Endodermal cell (in vitro differentiated cells): Measurements from ENCODE around the gene RNGTT. TPM values are rescaled to one million over a fixed set of nuclear protein-coding genes. Genes with fewer than 3 reads are reported as not detected.
A peak's percentile ranks its signal among the peaks of the same experiment; 100 is the strongest.

Experiments
- DNase-seq: peaks from one replicate; pipeline ENCODE4 v3.0.0-alpha.2; 2017
- H3K27ac ChIP-seq: 2 replicates; pipeline ENCODE4 v1.5.1; 2013; ENCODE audit warnings: mild to moderate bottlenecking, low read depth, low read length, moderate library complexity
- H3K27me3 ChIP-seq: 2 replicates; pipeline ENCODE4 v1.6.1; 2013; ENCODE audit warnings: mild to moderate bottlenecking, low read length, moderate library complexity; ENCODE audit not compliant: insufficient read depth, control insufficient read depth, poor library complexity, severe bottlenecking
- H3K36me3 ChIP-seq: 2 replicates; pipeline ENCODE4 v1.7.0; 2013; ENCODE audit warnings: mild to moderate bottlenecking, low read length, moderate library complexity; ENCODE audit not compliant: control insufficient read depth, insufficient read depth
- H3K4me1 ChIP-seq: one replicate; pipeline ENCODE4 v1.7.0; 2013; ENCODE audit warnings: low read length; ENCODE audit not compliant: control insufficient read depth, insufficient read depth
- H3K4me3 ChIP-seq: 2 replicates; pipeline ENCODE4 v1.5.1; 2013; ENCODE audit warnings: mild to moderate bottlenecking, low read length, moderate library complexity
- H3K9ac ChIP-seq: 2 replicates; pipeline ENCODE4 v1.6.1; 2013; ENCODE audit warnings: mild to moderate bottlenecking, low read length, moderate library complexity; ENCODE audit not compliant: poor library complexity, severe bottlenecking; ENCODE audit errors: extremely low read depth
- H3K9me3 ChIP-seq: 2 replicates; pipeline ENCODE4 v1.6.1; 2013; ENCODE audit warnings: mild to moderate bottlenecking, low read length, moderate library complexity; ENCODE audit not compliant: control insufficient read depth
- H3K27ac Mint-ChIP-seq: 2 replicates; pipeline ENCODE4 v1.8.0; 2020; ENCODE audit warnings: mixed read lengths
- H3K27me3 Mint-ChIP-seq: 2 replicates; pipeline ENCODE4 v1.8.0; 2021; ENCODE audit warnings: mild to moderate bottlenecking, mixed read lengths; ENCODE audit not compliant: insufficient read depth
- H3K36me3 Mint-ChIP-seq: 2 replicates; pipeline ENCODE4 v1.8.0; 2020; ENCODE audit warnings: low read depth, mixed read lengths
- H3K4me1 Mint-ChIP-seq: 2 replicates; pipeline ENCODE4 v1.8.0; 2020; ENCODE audit warnings: mixed read lengths
- H3K4me3 Mint-ChIP-seq: 2 replicates; pipeline ENCODE4 v1.8.0; 2020; ENCODE audit warnings: mild to moderate bottlenecking, moderate library complexity, mixed read lengths
- H3K9me3 Mint-ChIP-seq: 2 replicates; pipeline ENCODE4 v1.8.0; 2020; ENCODE audit warnings: mild to moderate bottlenecking, mixed read lengths
- WGBS, 2 experiments: methylation state at CpG; one replicate each; pipeline versions ENCODE4 v1.1.5 to v1.1.7; 2013; ENCODE audit warnings: missing lambda C conversion rate in 2 of 2, mixed read lengths in 1 of 2; ENCODE audit not compliant: insufficient coverage in 1 of 2, insufficient read length in 1 of 2; 5-methylcytosine and 5-hydroxymethylcytosine counted together
- total RNA-seq, 2 donors: library from RNA; stranded (reverse); fragmentation: NEBNext Ultra II Directional in 1 of 2; extraction: Animal tissue kit (Norgen Biotek cat#: 25700) in 1 of 2; gene quantifications; 2 replicates in 1 of 2; 3 replicates in 1 of 2; pipeline ENCODE4 v1.2.1, GENCODE V29; 2021
- TF ChIP-seq, protein P1 (sequence below): fragments of 200-600 bp; sonication (generic); conservative IDR thresholded peaks from 2 replicates; pipeline ENCODE4 v1.5.0; 2021; ENCODE audit warnings: antibody characterized with exemption, mild to moderate bottlenecking

RNGTT gene
- total RNA-seq, 2 donors from 2014 or later = 21.5 to 28.7 TPM

DNA sequence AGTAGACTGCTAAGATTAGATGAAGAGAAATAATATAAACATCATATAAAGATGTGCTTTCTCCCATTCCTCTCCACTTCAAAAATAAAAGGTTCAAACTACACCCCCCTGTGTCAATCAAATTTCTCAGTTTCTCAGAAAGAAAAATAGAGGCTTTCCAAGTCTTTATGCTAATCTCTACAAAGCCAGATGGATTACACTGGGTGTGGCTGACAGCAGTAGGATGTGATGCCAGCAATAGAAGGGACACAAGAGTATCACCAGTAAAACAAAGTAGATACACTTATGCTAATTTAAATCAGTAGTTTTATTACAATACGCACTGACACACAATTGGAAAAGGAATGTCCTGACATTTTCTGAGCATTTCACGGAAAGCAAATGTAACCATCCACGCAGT, 353.4 kb downstream of the RNGTT start:
- Mint-ChIP-seq H3K36me3 (peaks cover 6% of the 10 kb centered on the region), H3K4me3 (no peak overlapping the region), H3K9me3 (peaks cover 5% of the 10 kb centered on the region), H3K27me3 (no peaks in the 10 kb centered on the region), H3K4me1 (peaks cover 14% of the 10 kb centered on the region), H3K27ac (no peak overlapping the region)
- Histone ChIP-seq H3K27ac (no peak overlapping the region), H3K9ac (no peak overlapping the region), H3K27me3 (no peaks in the 10 kb centered on the region), H3K36me3 (no peaks in the 10 kb centered on the region), H3K4me3 (no peak overlapping the region), H3K4me1 (no peaks in the 10 kb centered on the region), H3K9me3 (peaks cover 5% of the 10 kb centered on the region)
- WGBS, 2 experiments = 96 to 100% methylated on average over 2 to 3 of the region's 3 CpGs
- TF ChIP-seq, protein P1, sequence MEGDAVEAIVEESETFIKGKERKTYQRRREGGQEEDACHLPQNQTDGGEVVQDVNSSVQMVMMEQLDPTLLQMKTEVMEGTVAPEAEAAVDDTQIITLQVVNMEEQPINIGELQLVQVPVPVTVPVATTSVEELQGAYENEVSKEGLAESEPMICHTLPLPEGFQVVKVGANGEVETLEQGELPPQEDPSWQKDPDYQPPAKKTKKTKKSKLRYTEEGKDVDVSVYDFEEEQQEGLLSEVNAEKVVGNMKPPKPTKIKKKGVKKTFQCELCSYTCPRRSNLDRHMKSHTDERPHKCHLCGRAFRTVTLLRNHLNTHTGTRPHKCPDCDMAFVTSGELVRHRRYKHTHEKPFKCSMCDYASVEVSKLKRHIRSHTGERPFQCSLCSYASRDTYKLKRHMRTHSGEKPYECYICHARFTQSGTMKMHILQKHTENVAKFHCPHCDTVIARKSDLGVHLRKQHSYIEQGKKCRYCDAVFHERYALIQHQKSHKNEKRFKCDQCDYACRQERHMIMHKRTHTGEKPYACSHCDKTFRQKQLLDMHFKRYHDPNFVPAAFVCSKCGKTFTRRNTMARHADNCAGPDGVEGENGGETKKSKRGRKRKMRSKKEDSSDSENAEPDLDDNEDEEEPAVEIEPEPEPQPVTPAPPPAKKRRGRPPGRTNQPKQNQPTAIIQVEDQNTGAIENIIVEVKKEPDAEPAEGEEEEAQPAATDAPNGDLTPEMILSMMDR = no peak
- no peak for DNase-seq

DNA sequence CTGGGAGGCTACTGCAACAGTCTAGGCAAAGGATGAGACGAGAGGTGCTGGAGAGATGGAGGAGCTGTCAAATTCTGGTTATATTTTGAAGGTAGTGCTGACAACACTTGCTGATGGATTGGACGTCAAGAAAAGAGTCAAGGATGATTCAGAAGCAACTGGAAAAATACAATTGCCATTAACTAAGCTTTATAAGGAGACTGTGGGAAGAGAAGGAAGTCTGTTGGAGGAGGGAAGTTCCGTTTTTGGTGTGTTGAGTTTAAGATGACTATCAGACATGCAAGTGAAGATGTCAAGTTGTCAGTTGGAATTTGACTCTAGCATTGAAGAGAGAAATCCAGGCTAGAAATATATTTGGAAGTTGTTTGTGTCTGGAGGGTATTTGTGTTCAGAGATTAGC, 358.1 kb downstream of the RNGTT start:
- Histone ChIP-seq H3K4me1 (peaks cover 2% of the 10 kb centered on the region), H3K36me3 (no peaks in the 10 kb centered on the region), H3K9me3 (peaks cover 5% of the 10 kb centered on the region), H3K27ac (no peak overlapping the region), H3K4me3 (no peak overlapping the region), H3K9ac (no peak overlapping the region), H3K27me3 (no peaks in the 10 kb centered on the region)
- DNase-seq = no peak
- Mint-ChIP-seq H3K9me3 (peaks cover 5% of the 10 kb centered on the region), H3K27me3 (no peaks in the 10 kb centered on the region), H3K27ac (no peak overlapping the region), H3K4me3 (no peak overlapping the region), H3K4me1 (peaks cover 8% of the 10 kb centered on the region), H3K36me3 (no peaks in the 10 kb centered on the region)
- WGBS, 2 experiments = 93 to 94% methylated on average over 3 of the region's 3 CpGs
- TF ChIP-seq, protein P1 = no peak

DNA sequence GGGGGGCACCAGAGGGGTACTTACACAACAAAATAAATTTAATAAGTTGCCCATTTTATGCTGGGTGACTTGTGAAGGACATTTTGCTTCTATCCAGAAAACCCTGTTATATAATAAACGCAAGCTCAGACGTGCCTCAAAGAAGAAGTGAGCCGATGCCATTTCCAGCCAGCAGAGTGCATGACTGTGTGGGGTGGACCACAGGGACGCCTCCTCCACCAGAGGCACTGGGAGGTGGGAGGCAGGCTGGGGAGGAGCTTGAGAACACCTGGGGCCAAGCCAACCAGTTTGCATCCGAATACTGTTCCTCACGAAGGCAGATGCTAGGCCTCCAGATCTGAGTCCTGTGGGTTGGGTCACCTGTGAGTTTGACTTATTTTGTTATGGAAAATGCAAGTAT, 363.8 kb downstream of the RNGTT start:
- WGBS, 2 experiments = 88% methylated on average over 5 to 6 of the region's 6 CpGs
- Mint-ChIP-seq H3K27me3 (no peaks in the 10 kb centered on the region), H3K27ac (no peak overlapping the region), H3K36me3 (no peaks in the 10 kb centered on the region), H3K9me3 (no peaks in the 10 kb centered on the region), H3K4me3 (no peak overlapping the region), H3K4me1 (peaks cover 4% of the 10 kb centered on the region)
- H3K4me3 ChIP-seq = no peak overlapping the region
- no peaks in the 10 kb centered on the region for H3K9me3 ChIP-seq
- H3K36me3 ChIP-seq = no peaks in the 10 kb centered on the region
- no peaks in the 10 kb centered on the region for H3K27me3 ChIP-seq
- peak; percentile 76 for DNase-seq
- H3K4me1 ChIP-seq = peaks cover 2% of the 10 kb centered on the region
- H3K9ac ChIP-seq = no peak overlapping the region
- H3K27ac ChIP-seq = no peak overlapping the region
- TF ChIP-seq, protein P1 = peak; percentile 43
